ENCODE data around the gene NR1H4.
"Not testable (repeated sequence)": the region's sequence is repeated elsewhere in the genome, so short reads cannot be mapped to it uniquely, and the experiment has no call there.

NR1H4 gene

GRCh38 chr12:100473716-100474150 is at the start of gene NR1H4:
Gene NR1H4, plus strand, starts transcription at chr12:100473866. Its CDS starts 19,458 bp downstream, at chr12:100493324.
- DNase-seq, result no peak

- DNase-seq, result no peak
Observed at GRCh38 chr12:100426145-100426544, 47.5 kb upstream of the NR1H4 start.

GRCh38 chr12:100427078-100427477 is 46.6 kb upstream of the NR1H4 start:
- no peak for DNase-seq

GRCh38 chr12:100430251-100430650 is 43.4 kb upstream of the NR1H4 start:
- DNase-seq, result not testable (repeated sequence)

- no peak for DNase-seq
Observed at GRCh38 chr12:100433701-100434100, 40.0 kb upstream of the NR1H4 start.

- no peak for DNase-seq
Observed at GRCh38 chr12:100434177-100434576, 39.5 kb upstream of the NR1H4 start.

GRCh38 chr12:100435957-100436356 is 37.7 kb upstream of the NR1H4 start:
- no peak for DNase-seq

GRCh38 chr12:100437038-100437841 is 36.4 kb upstream of the NR1H4 start:
- no peak for DNase-seq

- no peak for DNase-seq
Observed at GRCh38 chr12:100439797-100440196, 33.9 kb upstream of the NR1H4 start.

GRCh38 chr12:100442403-100442802 is 31.3 kb upstream of the NR1H4 start:
- DNase-seq, result no peak

- no peak for DNase-seq
Observed at GRCh38 chr12:100443434-100443833, 30.2 kb upstream of the NR1H4 start.

GRCh38 chr12:100445081-100445481 is 28.6 kb upstream of the NR1H4 start:
- no peak for DNase-seq

- DNase-seq, result no peak
Observed at GRCh38 chr12:100447381-100447780, 26.3 kb upstream of the NR1H4 start.

GRCh38 chr12:100448656-100449055 is 25.0 kb upstream of the NR1H4 start:
- DNase-seq, result no peak

- no peak for DNase-seq
Observed at GRCh38 chr12:100450735-100451134, 22.9 kb upstream of the NR1H4 start.

- DNase-seq, result no peak
Observed at GRCh38 chr12:100453951-100454350, 19.7 kb upstream of the NR1H4 start.

- no peak for DNase-seq
Observed at GRCh38 chr12:100455896-100456295, 17.8 kb upstream of the NR1H4 start.

- DNase-seq, result no peak
Observed at GRCh38 chr12:100458191-100458590, 15.5 kb upstream of the NR1H4 start.

- DNase-seq, result no peak
Observed at GRCh38 chr12:100460702-100461101, 13.0 kb upstream of the NR1H4 start.

- no peak for DNase-seq
Observed at GRCh38 chr12:100461330-100461973, 12.2 kb upstream of the NR1H4 start.

- DNase-seq, result peak; percentile 77
Observed at GRCh38 chr12:100463661-100464060, 10.0 kb upstream of the NR1H4 start.

- DNase-seq, result no peak
Observed at GRCh38 chr12:100464529-100464928, 9.1 kb upstream of the NR1H4 start.

- DNase-seq, result no peak
Observed at GRCh38 chr12:100468126-100468525, 5.5 kb upstream of the NR1H4 start.

- DNase-seq, result no peak
Observed at GRCh38 chr12:100472325-100472724, 1.3 kb upstream of the NR1H4 start.
